Astrocyte of the spinal cord (primary cell): ENCODE measurements around the gene TRPM5.

Experiments
- DNase-seq: peaks from one replicate; pipeline ENCODE4 v3.0.0; 2011; ENCODE audit warnings: low read depth, low spot score
- H3K4me3 ChIP-seq: 2 replicates; pipeline ENCODE4 v1.5.1; 2011; ENCODE audit warnings: low read depth, mild to moderate bottlenecking, low read length, moderate library complexity
- CTCF ChIP-seq: IDR thresholded peaks from 2 replicates; pipeline ENCODE4 v1.5.1; 2012; ENCODE audit warnings: low read depth, mild to moderate bottlenecking, low read length, inconsistent platforms
- in situ Hi-C: cut with HindIII; loops from 2 replicates; pipeline ENCODE4 v1.10.0; 2017; ENCODE audit warnings: low sequenced_read_pairs

TRPM5 gene

GRCh38 chr11:2436013-2436520, 8.2 kb downstream of the TRPM5 start:
- in situ Hi-C loops: no loop called here
- no peak for TF ChIP-seq CTCF
- H3K4me3 ChIP-seq: no peak overlapping the region
- DNase-seq: no peak

DNA sequence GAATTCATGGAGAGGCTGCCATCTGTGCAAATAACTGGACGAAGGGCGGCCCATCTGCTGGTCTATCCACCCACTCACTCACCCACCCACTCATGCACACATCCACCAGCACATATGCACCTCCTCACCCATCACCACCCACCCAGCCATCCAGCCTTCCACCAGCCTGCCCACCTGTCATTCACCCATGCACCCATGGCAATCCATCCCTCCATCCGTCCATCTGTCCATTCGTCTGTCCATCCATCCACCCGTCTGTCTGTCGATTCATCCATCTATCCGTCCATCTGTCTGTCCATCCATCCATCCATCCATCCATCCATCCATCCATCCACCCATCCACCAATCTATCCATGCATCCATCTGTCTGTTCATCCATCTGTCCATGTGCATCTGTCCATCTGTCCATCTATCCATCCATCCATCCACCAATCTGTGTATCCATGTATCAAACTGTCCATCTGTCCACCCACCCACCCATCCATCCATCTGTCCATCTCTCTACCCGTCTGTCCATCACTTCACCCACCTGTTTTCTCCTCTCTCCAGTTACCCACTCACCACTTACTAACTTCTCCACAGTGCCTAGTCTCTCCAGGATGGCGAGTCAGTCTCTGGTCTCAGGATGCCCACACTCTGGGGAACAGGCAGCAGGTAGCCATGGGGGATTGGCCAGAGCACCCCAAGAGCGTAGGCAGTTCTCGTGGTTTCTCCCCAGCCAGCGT, 8.9 kb downstream of the TRPM5 start:
- no peak overlapping the region for H3K4me3 ChIP-seq
- TF ChIP-seq CTCF: no peak
- in situ Hi-C loops: no loop called here
- DNase-seq: no peak

- in situ Hi-C loops: no loop called here
- H3K4me3 ChIP-seq: no peak overlapping the region
- TF ChIP-seq CTCF: no peak
- no peak for DNase-seq
Observed at GRCh38 chr11:2434506-2435255, 9.6 kb downstream of the TRPM5 start.

DNA sequence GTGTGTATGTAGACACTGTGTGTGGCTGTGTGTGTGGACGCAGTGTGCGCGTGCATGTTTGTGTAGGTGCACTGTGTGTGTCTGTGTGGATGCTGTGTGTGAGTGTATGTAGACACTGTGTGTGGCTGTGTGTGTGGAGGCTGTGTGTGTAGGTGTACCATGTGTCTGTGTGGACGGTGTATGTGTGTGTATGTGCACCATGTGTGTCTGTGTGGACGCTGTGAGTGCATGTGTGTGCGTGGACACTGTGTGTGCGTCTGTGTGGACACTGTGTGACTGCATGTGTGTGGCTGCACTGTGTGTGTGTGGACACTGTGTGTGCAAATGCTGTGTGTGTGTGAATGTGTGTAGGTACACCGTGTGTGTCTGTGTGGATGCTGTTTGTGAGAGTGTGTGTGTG, 10.3 kb downstream of the TRPM5 start:
- no peak for DNase-seq

DNA sequence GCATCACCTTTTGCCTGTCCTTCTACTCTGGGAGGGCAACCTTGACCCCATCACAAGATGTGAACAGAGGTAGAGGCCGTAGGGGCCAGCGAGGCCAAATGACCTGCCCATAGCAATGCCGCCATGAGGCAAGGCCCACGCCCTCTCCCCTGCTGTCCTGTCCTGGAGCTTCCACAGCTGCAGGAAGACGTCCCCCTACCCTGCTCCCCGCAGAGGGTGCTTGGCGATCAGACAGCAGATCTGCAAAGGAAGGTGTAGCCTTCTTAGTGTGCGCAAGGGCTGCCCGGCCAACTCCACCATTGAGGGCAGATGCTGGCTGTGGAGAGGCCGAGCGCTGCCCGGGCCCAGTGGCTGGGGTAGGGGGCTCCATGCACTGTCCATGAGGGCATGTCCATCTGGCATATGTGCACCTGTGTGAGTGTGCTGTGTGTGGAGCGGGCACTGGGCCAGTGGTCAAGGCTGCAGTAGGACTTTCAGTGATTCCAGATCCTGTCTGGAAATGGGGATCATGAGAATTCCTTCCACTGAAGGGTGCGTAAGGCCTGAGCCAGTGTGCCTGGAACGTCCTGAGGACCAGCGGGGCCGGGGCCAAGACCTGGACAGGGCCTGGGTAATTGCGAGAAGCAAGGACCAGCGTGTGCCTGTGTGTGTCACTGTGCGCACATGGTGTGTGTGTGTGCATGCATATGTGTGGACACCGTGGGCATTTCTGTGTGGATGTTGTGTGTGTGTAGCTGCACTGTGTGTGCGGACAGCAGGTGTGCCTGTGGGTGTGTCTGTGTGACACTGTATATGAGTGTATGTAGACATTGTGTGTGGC, 11.0 kb downstream of the TRPM5 start:
- H3K4me3 ChIP-seq: no peak overlapping the region
- no peak for DNase-seq
- in situ Hi-C loops: no loop called here
- no peak for TF ChIP-seq CTCF

More for the DNA sequence above, 10.3 kb downstream of the TRPM5 start:
- H3K4me3 ChIP-seq: no peak overlapping the region
- in situ Hi-C loops: no loop called here
- no peak for TF ChIP-seq CTCF

DNA sequence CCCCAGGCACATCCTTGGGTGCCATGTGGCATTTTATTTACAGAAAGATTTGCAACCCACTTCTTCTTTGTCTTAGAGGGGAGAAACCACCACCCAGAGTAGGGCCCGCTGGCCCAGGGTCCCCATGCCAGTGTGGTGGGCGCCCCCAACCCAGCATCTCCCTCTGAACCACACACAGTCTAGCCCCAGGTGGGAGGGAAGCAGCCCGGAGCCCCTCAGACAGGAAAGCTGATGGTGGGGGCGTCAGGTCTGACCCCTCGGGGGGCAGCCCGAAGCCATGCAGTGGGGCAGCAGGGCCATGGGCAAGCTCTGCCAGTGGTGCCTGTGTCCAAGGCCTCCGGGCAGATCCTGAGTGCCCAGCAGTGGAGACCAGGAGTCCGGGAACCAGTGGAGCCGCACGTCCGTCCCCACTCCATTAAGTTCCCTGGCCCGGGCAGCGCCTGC, 11.7 kb downstream of the TRPM5 start:
- no peak overlapping the region for H3K4me3 ChIP-seq
- TF ChIP-seq CTCF: no peak
- in situ Hi-C loops: no loop called here
- DNase-seq: no peak
